Measurements from ENCODE around the gene TTLL12. TPM values are rescaled to one million over a fixed set of nuclear protein-coding genes. Genes with fewer than 3 reads are reported as not detected.

Gene TTLL12
- total RNA-seq: 10.6 TPM

- H3K9me3 ChIP-seq: no peaks in the 10 kb centered on the region
- DNase-seq (ENCODE audit: low spot score in 2 of 2): peak in 1 of 2 donors; percentile 74
- H3K27me3 ChIP-seq: no peaks in the 10 kb centered on the region
- H3K4me1 ChIP-seq: peaks cover 0 to 19% of the 10 kb centered on the region in 2 donors
- intact Hi-C loops (cut with DNase I): loop anchor here (1.0 to 10.0 kb wide), 3 partner anchors 35 to 1112 kb away; partner anchors contain the start of genes MCAT, NAGA, PHETA2 and SMDT1
- TF ChIP-seq CTCF (IDR thresholded peaks at IDR 0.05): peak in 1 of 3 experiments; percentile 5
- H3K4me3 ChIP-seq: peak within 1 kb of the TSS; percentile 87 to 96
- peaks cover 0 to 2% of the 10 kb centered on the region in 2 donors for H3K36me3 ChIP-seq
- H3K27ac ChIP-seq: peak within 1 kb of the TSS; percentile 91 to 95
Measured at GRCh38 chr22:43186272-43187170, at the start of gene TTLL12. TTLL12 (minus strand) TSS chr22:43187134; CDS start chr22:43187069, 65 bp downstream.

DNA sequence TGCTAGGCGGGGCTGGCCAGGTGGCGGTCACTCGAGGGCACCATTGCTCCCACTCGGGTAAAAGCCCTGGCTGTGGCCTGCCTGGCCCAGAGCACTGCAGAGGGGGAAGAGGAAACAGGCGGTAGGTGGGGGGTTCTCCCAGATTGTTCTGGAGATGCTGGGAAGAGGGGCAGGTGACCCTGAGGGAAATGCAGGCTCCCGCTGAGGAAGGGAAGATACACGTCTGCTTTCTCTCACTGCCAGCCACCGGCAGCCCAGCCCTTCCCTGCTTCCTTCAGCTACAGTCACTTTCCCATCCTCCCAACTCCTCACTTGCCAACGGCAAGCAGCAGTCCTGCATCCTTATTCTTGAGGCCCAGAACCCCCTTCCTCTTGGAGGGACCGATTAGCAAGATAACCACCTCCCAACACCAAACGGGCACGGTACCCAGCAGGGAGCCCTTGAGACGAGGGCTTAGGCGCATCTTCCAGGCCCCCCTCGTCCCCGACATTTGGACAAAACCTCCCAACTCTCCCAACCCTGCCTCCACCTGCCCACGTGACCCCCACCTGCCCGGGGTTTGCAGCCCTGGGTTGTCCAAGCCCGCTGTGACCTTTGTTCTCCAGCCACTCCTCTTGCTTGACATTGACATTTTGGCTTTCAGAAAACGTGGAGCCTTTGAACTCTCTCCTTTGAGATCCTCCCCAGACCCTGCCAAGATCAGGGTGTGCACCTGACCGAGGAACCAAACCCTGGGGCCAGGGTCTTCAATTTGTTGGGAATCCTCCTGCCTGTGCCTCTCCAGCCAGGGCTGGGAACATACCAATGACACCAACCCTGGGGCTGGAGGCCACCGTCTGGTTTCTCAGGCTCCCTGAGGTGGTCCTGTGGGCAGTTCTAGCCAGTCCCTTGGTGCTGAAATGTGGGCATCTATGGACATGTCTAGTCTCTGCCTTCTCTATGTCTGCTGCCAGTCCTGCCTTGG lies 48.8 kb upstream of the TTLL12 start:
- Histone ChIP-seq H3K27ac (no peak overlapping the region), H3K27me3 (peaks cover 5% of the 10 kb centered on the region), H3K9me3 (no peaks in the 10 kb centered on the region), H3K36me3 (no peaks in the 10 kb centered on the region), H3K4me1 (peaks cover 0 to 12% of the 10 kb centered on the region in 2 donors), H3K4me3 (no peak overlapping the region)
- TF ChIP-seq CTCF (IDR thresholded peaks at IDR 0.05): no peak
- intact Hi-C loops (cut with DNase I): no loop called here
- no peak for DNase-seq (ENCODE audit: low spot score in 2 of 2)

GRCh38 chr22:43234264-43234988 lies 47.5 kb upstream of the TTLL12 start:
- Histone ChIP-seq H3K4me1 (peaks cover 0 to 9% of the 10 kb centered on the region in 2 donors), H3K36me3 (no peaks in the 10 kb centered on the region), H3K27me3 (peaks cover 5% of the 10 kb centered on the region), H3K9me3 (no peaks in the 10 kb centered on the region), H3K4me3 (no peak overlapping the region), H3K27ac (no peak overlapping the region)
- intact Hi-C loops (cut with DNase I): no loop called here
- DNase-seq (ENCODE audit: low spot score in 2 of 2): no peak
- TF ChIP-seq CTCF (IDR thresholded peaks at IDR 0.05): no peak

GRCh38 chr22:43233529-43233928 lies 46.6 kb upstream of the TTLL12 start:
- H3K36me3 ChIP-seq: no peaks in the 10 kb centered on the region
- no peak overlapping the region for H3K4me3 ChIP-seq
- TF ChIP-seq CTCF (IDR thresholded peaks at IDR 0.05): no peak
- peaks cover 0 to 9% of the 10 kb centered on the region in 2 donors for H3K4me1 ChIP-seq
- H3K9me3 ChIP-seq: no peaks in the 10 kb centered on the region
- H3K27ac ChIP-seq: no peak overlapping the region
- intact Hi-C loops (cut with DNase I): no loop called here
- DNase-seq (ENCODE audit: low spot score in 2 of 2): no peak
- H3K27me3 ChIP-seq: peaks cover 5% of the 10 kb centered on the region

GRCh38 chr22:43232445-43232844 lies 45.5 kb upstream of the TTLL12 start:
- peaks cover 5% of the 10 kb centered on the region for H3K27me3 ChIP-seq
- intact Hi-C loops (cut with DNase I): no loop called here

More at GRCh38 chr22:43232445-43232844, 45.5 kb upstream of the TTLL12 start:
- H3K27ac ChIP-seq: no peak overlapping the region
- no peaks in the 10 kb centered on the region for H3K9me3 ChIP-seq
- DNase-seq (ENCODE audit: low spot score in 2 of 2): no peak
- no peak overlapping the region for H3K4me3 ChIP-seq
- H3K36me3 ChIP-seq: no peaks in the 10 kb centered on the region
- peaks cover 0 to 4% of the 10 kb centered on the region in 2 donors for H3K4me1 ChIP-seq
- TF ChIP-seq CTCF (IDR thresholded peaks at IDR 0.05): no peak
